Activated T-cell treated with anti-CD3 and anti-CD28 coated beads for 1 hour (primary cell): ENCODE results near the gene RAB8A.
"Not testable (repeated sequence)": the region's sequence is repeated elsewhere in the genome, so short reads cannot be mapped to it uniquely, and the experiment has no call there.

Experiments used
- DNase-seq: peaks from one replicate; pipeline ENCODE4 v3.0.0-alpha.2; 2020; ENCODE audit warnings: low read depth

RAB8A gene

GRCh38 chr19:16078759-16079707 lies 32.7 kb upstream of the RAB8A start:
- DNase-seq = peak; percentile 53

GRCh38 chr19:16084067-16084685 lies 27.5 kb upstream of the RAB8A start:
- no peak for DNase-seq

GRCh38 chr19:16085115-16085514 lies 26.6 kb upstream of the RAB8A start:
- DNase-seq = no peak

DNA sequence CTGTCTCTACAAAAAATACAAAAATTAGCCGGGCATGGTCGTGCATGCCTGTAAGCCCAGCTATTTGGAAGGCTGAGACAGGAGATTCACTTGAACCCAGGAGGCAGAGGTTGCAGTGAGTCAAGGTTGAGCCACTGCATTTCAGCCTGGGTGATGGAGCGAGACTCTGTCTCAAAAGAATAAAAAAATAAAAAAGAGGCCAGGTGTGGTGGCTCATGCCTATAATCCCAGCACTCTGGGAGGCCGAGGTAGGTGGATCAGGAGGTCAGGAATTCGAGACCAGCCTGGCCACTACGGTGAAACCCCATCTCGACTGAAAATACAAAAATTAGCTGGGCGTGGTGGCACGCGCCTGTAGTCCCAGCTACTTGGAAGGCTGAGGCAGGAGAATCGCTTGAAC lies 24.3 kb upstream of the RAB8A start:
- DNase-seq = not testable (repeated sequence)

- DNase-seq = no peak
Measured at GRCh38 chr19:16087940-16088339, 23.7 kb upstream of the RAB8A start.

GRCh38 chr19:16088351-16089009 lies 23.2 kb upstream of the RAB8A start:
- no peak for DNase-seq

GRCh38 chr19:16089010-16089846 lies 22.5 kb upstream of the RAB8A start:
- no peak for DNase-seq

GRCh38 chr19:16091546-16092475 lies 19.9 kb upstream of the RAB8A start:
- no peak for DNase-seq

- no peak for DNase-seq
Measured at GRCh38 chr19:16094360-16095070, 17.2 kb upstream of the RAB8A start.

GRCh38 chr19:16095071-16095571 lies 16.6 kb upstream of the RAB8A start:
- no peak for DNase-seq

- no peak for DNase-seq
Measured at GRCh38 chr19:16096280-16096855, 15.3 kb upstream of the RAB8A start.

GRCh38 chr19:16098416-16098768 lies 13.3 kb upstream of the RAB8A start:
- no peak for DNase-seq

- no peak for DNase-seq
Measured at GRCh38 chr19:16098821-16099220, 12.9 kb upstream of the RAB8A start.

DNA sequence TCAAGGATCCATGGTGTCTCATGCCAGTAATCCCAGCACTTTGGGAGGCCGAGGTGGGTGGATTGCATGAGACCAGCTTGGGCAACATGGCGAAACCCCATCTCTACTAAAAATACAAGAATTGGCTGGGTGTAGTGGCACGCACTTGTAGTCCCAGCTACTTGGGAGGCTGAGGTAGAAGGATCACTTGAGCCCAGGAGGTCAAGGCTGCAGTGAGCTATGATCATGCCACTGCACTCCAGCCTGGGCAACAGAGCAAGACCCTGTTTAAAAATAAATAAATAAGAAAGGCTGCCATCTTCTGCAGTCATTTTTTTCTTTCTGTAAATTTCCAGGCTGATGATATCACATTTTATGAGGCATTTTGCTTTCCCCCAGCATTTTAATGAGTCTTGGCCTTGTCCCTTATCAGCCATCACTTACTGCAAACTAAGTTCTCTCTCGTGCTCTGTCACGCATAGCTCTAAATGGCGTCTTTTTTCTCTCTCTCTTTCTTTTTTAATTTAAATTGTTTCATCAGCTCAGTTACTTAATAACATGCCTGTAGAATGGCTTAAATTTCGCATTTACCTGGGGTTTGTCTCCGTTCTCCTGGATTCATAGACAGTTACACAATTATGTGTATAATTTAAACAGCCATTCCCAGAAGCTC lies 12.2 kb upstream of the RAB8A start:
- not testable (repeated sequence) for DNase-seq

DNA sequence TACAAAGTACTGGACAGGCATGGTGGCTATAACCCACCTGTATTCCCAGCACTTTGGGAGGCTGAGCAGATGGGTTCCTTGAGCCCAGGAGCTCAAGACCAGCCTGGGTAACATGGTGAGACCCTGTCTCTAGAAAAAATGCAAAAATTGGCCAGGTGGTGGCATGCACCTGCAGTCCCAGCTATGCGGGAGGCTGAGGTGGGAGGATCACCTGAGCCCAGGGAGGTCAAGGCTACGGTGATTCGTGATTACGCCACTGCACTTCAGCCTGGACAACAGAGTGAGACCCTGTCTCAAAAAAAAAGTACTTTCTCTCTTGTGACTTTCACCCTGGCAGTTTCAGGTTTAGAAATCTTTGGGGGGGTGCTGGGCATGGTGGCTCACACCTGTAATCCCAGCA lies 11.2 kb upstream of the RAB8A start:
- DNase-seq = no peak

- no peak for DNase-seq
Measured at GRCh38 chr19:16104722-16105121, 7.0 kb upstream of the RAB8A start.

DNA sequence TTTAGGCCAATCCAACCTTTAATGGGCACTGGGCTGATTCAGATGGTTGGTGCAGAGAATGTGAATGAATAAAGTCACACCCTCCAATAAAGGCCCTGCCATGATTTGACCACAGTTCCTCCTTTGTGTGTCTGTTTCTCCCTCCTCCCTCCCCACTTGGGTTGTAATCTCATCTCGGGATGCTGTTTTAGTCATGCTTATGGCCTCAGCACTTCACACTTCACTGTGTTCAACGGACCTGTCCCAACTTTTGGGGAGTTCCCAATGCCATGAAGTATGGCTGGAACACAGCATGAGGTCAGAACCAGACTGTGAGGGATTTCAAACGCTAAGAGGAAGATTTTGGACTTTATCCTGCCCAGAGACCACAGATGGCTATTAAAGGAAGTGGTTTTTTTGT lies 5.6 kb upstream of the RAB8A start:
- DNase-seq = no peak

DNA sequence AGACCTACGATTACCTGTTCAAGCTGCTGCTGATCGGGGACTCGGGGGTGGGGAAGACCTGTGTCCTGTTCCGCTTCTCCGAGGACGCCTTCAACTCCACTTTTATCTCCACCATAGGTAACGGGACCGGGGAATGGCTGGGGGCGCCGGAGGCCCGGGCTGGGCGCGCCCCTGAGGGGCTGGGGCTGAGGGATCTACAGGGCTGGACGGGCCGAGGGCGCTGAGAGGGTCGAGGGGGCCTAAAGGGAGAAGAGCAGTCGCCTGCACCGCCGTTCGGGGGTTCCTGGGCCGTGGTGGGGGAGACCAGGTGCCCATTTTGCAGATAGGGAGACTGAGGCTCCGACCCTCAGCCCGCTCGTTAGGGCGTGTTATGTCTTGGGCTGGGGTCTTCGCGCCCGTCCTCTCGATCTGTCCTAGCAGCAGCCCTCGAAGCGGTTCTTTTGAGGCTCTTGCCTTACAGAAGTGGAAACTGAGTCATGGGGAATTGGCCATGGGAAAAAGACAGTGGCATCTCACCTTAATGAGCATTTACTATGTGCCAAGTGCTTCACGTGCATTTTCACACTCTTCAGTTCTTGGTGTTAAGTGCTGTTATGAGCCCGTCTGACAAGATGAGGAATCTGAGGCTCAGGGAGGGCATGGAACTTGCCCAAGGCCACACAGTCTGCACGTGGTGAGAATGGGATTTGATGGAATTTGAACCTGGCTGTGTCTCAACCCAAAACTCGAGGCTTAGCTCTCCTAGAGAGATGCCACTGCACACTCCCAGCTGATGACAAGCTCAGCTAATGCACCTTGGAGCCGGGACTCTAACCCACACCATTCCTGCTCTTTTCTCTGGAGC lies 442 bp downstream of the RAB8A start:
- no peak for DNase-seq
